ENCODE results near the gene PTGFR.

Gene PTGFR, protein sequence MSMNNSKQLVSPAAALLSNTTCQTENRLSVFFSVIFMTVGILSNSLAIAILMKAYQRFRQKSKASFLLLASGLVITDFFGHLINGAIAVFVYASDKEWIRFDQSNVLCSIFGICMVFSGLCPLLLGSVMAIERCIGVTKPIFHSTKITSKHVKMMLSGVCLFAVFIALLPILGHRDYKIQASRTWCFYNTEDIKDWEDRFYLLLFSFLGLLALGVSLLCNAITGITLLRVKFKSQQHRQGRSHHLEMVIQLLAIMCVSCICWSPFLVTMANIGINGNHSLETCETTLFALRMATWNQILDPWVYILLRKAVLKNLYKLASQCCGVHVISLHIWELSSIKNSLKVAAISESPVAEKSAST

DNA sequence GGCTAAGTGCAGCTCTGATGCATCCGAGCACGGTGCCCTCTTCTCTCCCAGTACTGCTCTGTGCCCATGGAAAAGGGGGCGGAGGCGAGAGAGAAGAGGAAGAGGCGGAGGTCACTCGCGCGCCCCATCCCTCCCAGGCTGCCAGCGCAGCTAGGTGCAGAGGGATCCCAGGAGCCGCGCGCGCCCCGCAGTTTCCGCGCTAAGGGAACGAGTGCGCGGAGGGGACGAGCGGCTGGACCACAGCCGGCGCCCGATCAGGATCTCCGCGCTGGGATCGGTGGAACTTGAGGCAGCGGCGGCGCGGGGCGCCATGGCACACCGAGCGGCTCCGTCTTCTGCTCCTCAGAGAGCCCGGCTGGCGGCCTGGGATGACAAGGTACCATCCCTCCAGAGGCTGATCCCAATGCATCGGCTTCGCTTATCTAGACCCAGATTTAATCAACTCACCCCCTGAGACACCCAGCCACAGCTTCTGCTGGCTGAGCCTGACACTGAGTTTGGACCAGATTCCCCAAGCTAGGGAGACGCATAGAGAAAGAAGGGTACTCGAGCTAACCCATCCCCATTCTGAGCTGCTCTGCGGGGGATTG, at the start of gene PTGFR:
TSS of gene PTGFR (plus strand) at position 114 of the 590 bp plus-strand sequence. CDS start 1,770 bp downstream, outside the sequence.
- no peak for DNase-seq

DNA sequence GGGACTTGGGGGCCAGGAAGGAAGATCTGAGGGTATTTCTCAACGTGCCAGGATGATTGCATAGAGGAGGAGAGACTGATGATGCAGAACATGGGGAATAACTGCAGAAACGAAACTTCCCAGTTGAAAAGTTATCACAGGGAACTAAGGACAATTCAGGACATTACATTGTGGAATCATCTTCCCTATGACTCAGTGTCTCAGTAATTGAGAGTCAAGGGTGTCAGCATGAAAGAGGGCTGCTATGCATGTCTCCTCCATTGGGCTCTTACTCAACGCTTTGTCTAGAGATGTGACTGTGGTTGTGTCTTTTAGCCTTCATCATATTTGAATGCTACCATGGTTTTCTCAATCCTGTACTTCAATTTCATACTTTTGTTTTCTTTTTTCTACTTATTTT, 48.9 kb upstream of the PTGFR start:
- no peak for DNase-seq

DNA sequence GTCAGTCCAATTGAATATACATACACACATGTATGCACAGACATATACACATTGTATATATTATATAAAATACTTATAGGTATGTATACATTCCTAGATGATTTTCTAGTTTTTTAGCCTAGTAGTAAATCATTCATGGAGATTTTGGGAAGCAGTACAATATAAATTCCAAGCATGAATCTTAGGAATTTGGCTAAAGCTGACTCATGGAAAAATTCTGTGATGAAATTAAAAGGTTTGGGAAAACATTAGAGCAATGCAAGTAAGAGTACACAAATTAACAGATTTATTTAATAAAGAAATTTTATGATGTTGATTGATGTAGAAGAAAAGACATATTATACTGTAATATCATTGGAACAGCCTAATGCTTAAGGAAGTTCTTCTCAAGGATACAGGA, 43.7 kb upstream of the PTGFR start:
- DNase-seq: no peak

DNA sequence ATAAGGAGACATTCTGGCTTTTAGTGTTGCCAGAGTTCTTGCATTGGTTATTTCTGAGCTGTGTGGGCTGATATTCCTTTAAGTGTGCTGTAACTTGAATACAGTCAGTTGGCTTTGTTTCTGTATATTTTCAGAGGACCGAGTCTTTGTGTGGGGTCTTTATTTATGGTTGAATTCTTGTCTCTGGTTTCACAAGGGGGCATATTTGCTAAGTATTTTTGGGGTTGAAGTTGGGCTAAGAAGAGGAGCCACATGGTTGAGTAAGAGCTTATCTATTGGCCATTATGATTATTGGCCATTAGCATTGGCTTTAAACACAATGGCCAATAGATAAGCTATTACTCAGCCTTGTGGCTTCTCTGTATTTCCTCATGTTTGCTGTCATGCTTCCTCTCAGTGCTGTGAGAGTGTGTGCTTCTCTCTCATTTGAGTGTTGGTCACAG, 26.3 kb upstream of the PTGFR start:
- no peak for DNase-seq

DNA sequence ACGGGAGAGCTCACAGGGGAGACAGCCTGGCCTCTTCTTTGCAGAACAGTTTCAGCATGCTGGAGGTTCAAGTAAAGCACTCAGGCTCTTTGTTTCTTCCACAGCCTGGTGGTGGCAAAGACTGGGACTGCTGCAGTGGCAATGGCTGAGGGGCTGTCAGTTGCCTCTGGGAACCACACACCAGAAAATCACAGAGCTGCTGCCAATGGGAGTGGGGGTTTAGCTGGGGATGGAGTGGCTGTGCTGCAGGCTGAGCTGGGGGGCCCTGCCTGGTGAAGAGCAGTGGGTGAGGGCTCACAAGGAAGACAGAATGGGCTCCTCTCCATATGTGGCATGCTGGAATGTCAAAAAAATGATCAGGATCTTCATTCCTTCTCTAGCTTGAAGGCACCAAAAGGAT, 25.6 kb upstream of the PTGFR start:
- no peak for DNase-seq

DNA sequence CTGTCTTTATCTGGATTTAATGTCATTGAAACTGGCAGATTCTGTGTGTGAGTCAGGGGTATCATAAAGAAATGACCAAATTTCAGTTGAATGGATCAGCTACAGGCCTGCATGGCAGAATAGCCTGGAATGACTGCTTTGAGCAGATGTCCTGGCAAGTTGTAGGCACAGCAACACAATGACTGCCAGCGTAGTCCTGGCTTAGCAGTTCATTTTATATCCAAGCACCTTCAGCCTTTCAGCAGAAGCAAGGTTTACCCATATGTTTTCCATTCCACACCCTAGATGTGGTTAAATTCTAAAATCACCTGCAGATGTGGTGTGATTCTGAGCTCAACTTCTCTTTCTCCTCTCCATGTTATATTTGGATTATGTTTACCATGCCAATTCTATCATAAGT, 22.3 kb upstream of the PTGFR start:
- DNase-seq: no peak

DNA sequence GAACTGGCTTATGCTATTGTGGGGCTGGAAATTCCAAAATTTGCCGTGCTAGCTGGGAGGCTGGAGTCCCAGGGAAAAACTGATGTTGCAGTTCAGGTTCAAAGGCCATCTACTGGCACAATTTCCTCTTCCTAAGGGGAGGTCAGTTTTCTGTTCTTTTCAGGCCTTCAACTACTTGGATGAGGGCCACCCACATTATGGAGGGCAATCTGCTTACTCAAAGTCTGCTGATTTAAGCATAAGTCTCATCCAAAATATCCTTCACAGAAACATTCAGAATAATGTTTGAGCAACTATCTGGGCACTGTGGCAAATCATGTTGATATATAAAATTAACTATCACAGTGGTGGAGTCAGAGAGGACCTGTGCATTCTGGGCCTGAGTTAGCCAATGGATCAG, 21.2 kb upstream of the PTGFR start:
- no peak for DNase-seq

DNA sequence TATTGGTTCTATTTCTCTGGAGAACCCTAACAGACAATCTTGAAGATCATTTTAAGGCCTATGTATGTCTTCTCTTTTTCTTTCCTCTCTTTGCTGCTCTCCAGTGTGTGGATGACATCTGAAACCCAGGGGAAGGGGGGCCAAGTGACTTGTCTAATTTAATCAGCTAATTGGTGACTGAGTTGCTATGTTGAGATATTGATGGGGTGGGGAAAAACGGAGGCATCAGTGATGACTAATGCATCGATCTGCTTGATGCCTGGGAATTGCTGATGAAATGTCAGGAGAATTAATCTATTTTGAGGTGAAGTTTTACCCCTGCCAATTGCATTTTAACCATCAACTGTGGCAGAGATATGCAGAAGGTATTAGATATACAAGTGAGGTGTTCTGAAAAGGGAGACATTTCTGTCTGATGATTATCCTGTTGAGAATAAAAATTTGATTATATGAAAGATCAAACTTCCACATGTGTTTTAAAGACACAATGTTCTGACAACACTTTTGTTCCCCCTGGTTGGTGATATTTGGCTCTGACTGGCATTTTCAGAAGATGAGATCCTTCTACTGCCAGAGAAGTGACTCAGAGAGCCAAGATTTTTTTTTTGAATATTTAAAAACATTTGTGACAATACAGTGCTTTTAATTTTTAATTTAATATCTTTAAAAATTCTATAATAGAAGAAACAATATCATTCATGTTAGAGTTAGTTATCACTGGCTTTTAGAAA, 18.7 kb upstream of the PTGFR start:
- DNase-seq: no peak

DNA sequence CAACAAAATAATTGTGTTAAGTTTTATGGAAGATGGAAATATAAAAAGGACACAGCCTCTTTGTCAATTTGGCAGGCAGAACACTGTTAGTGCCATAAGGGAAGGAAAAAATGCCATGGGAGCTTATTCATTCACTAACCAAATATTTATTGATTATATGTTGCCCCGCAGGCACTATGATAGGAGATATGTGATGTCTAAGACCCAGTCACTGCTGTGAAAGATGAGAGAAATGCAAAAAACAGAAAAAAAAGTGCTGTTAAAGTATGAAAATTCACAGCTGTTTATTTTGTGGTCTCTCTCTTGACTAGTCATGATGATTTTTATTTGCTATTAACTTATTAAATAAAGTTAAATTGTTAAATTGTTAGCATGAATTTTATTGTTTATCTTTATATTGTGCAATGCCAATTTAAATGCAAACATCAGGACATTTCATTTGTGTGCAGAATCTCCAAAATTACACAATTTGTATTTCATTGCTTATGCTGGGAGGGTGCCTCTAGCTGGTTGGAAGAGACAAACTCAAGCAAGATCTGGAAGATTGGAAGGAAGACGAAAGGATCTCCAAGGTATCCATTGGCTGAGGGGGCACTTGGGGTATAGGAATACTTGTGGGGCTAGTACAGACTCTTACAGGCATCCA, 17.8 kb upstream of the PTGFR start:
- DNase-seq: no peak

DNA sequence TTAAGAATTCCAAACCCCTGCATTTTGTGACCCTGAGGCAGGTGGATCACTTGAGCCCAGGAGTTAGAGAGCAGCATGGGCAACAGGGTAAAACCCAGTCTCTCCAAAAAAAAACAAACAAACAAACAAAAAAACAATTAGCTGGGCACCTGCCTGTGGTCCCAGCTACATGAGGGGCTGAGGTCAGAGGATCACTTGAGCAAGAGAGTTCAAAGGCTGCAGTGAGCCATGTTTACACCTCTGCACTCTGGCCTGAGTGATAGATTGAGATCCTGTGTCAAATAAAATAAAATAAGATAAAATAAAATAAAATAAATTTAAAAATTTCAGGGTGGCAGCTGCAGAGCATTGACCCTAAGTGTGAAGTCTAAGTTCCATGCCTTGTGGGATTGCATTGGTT, 16.7 kb upstream of the PTGFR start:
- no peak for DNase-seq

DNA sequence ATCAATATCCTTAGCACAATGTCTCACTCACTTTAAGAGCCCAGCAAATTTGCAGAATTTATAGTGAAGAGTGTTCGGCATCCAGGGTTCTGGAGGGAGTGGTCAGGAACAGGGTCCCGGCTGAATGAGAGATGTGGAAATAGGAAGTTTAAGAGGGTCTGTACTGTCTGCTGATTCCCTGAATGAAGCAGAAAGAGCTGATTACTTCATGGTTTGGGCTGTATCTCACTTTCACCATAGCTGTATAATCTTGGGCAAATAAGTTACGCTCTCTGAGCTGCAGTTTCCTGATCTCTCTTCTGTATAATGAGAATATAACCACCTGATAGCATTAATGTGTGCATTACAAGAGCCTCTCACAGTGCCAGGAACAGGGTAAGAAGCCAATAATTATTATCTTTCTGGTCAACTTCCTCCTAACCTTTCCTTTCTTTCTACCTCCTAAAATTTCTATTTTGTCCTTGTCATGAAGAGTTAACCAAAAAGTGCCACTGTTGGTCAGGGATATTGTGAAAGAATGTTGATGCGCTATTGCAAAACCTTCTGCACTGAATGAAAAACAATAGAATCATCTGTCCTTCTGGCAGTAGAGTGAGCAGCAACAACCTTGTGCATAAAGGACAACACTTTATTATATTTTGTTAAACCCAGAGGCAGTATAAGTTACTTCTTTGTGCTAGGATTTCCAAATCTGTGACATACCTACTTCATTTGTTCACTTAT, 14.7 kb upstream of the PTGFR start:
- no peak for DNase-seq

DNA sequence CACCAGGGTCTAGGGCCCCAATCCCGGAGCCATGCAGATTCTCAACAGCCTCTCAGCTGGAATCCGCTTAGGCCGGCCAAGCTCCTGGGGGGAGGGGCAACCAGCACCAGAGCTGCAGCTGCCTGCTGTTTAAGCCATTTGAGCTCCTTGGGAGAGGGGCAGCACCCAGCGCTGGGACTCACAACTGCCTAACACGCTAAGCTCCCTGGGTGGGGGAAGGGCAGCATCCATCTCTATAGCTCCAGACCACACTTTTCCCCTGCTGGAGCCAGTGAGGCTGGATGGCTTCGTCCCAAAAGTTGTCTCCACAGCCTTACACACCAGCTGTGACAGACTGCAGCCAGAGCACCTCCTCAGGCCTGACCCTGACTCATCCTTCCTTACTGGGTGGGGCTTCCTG, 6.9 kb upstream of the PTGFR start:
- DNase-seq: no peak

DNA sequence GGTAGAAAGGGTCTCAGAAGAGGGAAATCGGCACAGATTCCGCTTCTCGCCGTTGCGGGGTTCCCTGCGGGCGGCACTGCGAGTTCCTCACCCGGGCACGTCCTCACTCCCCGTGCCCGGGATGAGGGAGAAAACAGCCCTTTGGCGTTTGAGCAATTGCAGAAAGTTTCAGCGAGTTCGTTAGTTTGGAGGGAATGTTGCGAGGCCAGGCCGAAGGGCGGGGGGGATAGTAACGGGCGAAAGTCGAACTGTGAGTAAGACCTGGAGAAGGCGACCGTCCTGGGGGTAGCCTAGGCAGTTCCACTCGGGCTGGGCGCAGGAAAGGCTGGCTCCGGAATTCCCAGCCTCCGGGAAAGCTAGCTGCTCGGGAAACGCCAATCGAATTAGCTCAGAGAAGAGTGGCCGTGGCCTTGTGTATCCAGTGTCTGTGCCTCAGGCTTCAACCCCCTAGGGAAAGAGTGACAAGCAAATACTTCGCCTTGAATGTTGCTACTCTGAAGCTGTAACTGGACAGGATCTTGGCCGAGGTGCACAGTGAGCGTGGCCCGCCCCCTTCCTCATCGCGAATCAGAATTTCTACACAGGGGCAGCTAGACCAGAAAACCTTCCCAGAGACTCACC, 787 bp downstream of the PTGFR start:
- DNase-seq: no peak

DNA sequence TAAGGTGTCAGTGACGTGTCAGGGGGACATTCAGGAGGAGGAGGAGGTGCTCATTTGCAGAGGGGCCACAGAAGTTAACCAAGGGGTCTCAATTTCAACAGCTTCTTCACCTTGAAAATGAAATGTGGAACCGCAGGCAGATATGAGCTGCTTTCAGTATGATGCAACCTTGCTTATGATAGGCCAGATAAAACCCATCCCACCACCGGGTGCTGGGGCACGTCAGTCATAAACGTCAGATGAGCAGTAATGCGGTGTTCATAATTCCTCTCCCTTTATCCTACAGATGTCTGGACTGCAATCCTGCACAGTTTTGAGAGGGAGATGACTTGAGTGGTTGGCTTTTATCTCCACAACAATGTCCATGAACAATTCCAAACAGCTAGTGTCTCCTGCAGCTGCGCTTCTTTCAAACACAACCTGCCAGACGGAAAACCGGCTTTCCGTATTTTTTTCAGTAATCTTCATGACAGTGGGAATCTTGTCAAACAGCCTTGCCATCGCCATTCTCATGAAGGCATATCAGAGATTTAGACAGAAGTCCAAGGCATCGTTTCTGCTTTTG, 1.7 kb downstream of the PTGFR start:
- DNase-seq: no peak

DNA sequence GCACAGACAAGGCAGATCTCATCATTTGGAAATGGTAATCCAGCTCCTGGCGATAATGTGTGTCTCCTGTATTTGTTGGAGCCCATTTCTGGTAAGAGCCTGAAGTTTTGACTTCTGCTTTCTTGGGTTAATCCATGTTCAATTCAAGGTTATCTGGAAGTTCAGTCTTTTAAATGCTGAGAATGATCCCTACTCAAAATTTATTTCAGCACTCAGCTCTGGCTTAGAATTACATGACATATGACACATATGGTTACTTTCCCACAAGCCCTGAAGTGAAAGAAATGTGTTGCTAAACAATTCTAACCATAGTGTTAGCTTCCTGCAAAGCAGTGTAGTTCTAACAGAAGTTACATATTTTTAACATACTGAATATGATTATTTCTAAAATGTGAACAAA, 2.7 kb downstream of the PTGFR start:
- no peak for DNase-seq

DNA sequence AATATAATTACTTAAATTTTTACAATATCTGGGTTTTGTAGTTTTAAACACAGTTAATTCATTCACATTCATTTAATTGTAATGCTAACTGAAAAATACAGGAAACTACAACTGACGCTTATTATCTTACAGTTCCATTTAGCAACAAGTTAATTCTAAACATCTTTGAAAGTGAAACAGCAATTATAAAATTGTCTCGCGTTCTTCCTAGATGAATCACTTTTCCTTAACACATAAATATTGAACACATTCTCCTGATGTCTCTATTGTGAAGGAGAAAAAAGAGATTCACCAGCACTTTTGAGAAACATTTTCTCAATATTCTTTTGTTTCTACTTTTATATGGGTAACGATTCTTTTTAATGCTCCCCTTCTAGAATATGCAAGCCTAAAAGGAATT, 6.4 kb downstream of the PTGFR start:
- no peak for DNase-seq

DNA sequence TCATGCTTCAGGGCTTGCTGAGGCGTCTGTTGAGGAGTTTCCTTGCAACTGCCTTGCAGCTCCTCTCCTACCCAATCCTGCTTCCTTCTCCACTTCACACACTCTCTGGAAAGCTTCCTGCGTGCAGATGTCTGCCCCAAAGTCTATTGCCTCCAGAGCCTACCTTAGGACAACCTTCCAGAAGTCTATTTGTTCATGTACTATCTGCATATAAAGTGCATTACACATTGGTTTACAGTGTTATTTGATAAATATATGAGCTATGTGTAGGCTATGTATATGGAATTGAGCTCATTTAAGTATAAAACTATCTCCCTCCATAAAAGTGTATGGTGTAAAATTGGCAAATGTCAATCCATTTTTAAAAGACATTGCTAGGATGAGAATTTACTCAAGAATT, 9.8 kb downstream of the PTGFR start:
- no peak for DNase-seq

DNA sequence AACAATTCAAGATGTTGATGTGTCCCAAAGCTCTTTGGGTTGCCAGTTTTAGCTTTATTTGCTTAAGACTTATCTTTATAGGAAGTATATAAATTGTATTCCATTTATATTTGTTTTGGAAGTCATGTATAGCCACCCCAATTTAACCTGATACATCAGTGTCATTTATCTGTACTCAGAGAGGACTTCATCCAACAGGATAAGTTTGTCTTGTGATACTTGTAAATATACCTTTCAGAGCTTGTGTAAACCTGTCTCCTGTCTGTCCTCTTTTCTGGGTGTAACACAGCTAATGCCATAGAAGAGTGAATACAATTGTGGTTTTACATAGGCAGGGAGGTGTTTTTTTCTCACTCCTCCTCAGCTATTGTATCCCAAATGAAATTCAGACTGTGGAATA, 10.4 kb downstream of the PTGFR start:
- DNase-seq: no peak

DNA sequence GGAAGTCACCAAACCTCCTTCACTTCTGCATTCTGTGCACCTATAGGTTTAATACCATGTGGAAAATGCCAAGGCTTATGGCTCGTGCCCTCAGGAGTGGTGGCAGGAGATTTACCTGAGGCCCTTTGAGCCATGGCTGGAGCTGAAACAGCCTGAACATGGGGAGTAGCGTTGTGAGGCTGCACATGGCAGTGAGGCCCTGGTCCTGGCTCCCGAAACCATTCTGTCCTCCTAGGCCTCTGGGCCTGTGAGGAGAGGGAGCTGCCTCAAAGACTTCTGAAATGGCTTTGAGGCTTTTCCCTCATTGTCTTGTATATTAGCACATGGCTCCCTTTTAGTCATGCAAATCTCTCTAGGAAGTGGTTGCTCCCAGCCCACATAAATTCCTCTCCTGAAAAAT, 20.6 kb downstream of the PTGFR start:
- no peak for DNase-seq

DNA sequence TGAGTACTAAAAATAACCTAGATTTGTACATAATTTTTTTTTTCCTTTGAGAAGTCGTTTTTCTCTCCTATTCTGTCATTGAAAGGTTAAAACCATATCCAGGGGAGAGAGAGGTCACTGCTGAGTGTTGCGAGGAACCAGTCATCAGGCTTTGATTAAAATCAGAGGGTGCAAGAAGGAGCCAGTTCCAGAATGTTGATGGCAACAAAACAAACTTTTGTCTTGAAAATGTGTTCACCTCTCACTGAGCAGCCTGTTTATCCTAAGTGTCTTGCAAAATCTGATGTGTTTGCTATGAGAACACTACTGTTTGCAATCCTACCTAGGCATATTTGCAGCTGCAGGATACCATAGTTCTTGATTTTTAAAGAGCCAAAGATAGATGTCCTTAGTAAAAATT, 25.9 kb downstream of the PTGFR start:
- no peak for DNase-seq

DNA sequence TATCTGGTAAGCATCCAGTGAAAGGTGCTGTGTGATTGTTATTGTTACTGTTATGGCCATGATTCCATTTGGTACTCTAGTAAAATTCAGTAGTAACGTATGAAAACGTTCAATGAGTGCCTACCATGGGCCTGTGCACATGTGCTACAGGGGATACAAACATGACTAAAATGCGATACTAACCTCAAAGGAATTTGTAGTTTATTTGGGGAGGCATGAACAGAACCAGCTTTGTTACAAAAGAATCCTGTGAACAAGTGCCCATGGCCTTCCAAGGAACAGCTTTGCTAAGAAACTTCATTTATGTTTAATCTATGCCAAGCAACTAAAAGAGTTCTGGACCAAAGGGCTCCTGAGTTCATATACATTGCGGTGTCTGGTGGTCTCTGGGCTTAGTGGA, 28.7 kb downstream of the PTGFR start:
- no peak for DNase-seq

DNA sequence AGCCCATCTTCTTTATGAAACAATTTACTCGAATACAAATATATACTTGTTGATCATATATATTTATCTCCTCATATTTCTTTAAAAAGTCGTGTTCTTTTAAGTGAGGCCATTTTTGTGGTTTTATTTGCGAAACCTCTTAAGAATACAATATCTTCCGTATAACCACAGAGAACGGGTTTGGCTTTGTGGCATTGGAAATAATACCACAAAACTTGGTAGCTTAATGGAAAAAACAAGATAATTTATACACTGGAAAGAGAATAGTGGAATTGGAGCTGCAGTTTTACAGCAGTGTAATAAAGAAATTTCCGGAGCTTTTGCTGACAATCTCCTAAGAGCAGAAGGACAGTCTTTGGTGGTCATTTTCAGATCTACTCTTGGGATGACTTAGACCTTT, 29.4 kb downstream of the PTGFR start:
- DNase-seq: no peak
